ENCODE results near the gene MPP3.

DNA sequence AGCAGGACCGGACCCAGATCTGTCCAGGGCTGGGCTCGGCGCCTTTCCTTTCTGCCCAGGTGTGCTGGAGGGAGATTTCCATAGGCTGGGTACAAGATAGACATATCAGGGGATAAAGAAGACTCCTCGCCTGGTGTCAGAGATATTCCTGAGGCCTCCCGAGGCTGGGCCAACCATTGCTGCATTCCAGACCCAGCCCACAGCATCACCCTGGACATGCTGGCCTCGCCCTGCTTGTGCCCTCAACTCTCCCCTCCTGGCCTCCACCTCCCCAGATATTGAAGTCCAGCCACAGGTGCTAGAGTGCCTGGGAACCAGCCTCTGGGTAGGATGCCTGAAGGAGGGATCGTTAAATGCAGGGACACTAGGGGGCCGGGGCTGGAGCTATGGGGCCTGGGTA, 16.2 kb upstream of the MPP3 start:
- TF ChIP-seq KAT2A (conservative IDR thresholded peaks at IDR 0.05; ENCODE audit: control insufficient read depth, low read depth, low read length) = no peak
- no peak for TF ChIP-seq ETV6 (conservative IDR thresholded peaks at IDR 0.05 in 1 of 2, IDR thresholded peaks at IDR 0.05 in 1 of 2; ENCODE audit: borderline replicate concordance in 1 of 2, low read depth in 1 of 2)
- TF ChIP-seq MXI1 (IDR thresholded peaks at IDR 0.05; ENCODE audit: low read depth, low read length) = no peak
- TF ChIP-seq, protein P1, sequence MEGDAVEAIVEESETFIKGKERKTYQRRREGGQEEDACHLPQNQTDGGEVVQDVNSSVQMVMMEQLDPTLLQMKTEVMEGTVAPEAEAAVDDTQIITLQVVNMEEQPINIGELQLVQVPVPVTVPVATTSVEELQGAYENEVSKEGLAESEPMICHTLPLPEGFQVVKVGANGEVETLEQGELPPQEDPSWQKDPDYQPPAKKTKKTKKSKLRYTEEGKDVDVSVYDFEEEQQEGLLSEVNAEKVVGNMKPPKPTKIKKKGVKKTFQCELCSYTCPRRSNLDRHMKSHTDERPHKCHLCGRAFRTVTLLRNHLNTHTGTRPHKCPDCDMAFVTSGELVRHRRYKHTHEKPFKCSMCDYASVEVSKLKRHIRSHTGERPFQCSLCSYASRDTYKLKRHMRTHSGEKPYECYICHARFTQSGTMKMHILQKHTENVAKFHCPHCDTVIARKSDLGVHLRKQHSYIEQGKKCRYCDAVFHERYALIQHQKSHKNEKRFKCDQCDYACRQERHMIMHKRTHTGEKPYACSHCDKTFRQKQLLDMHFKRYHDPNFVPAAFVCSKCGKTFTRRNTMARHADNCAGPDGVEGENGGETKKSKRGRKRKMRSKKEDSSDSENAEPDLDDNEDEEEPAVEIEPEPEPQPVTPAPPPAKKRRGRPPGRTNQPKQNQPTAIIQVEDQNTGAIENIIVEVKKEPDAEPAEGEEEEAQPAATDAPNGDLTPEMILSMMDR (IDR thresholded peaks at IDR 0.05 in 2 of 3, conservative IDR thresholded peaks at IDR 0.05 in 1 of 3; ENCODE audit: control insufficient read depth in 2 of 3, extremely low read depth in 1 of 3, insufficient read depth in 1 of 3, low read depth in 3 of 3, low read length in 3 of 3) = no peak
- TF ChIP-seq CBFB (IDR thresholded peaks at IDR 0.05; ENCODE audit: low read depth) = no peak
- no peak for TF ChIP-seq ELK1 (IDR thresholded peaks at IDR 0.05; ENCODE audit: low read depth, low read length)
- TF ChIP-seq CBX5 (IDR thresholded peaks at IDR 0.05; ENCODE audit: low read depth) = no peak
- TF ChIP-seq EZH2 (IDR thresholded peaks at IDR 0.05; ENCODE audit: borderline replicate concordance, control insufficient read depth, low read depth, low read length) = no peak

All from GM12878 (cell line).